ENCODE measurements around the gene SMOC2.

The SMOC2 gene, protein sequence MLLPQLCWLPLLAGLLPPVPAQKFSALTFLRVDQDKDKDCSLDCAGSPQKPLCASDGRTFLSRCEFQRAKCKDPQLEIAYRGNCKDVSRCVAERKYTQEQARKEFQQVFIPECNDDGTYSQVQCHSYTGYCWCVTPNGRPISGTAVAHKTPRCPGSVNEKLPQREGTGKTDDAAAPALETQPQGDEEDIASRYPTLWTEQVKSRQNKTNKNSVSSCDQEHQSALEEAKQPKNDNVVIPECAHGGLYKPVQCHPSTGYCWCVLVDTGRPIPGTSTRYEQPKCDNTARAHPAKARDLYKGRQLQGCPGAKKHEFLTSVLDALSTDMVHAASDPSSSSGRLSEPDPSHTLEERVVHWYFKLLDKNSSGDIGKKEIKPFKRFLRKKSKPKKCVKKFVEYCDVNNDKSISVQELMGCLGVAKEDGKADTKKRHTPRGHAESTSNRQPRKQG

DNA sequence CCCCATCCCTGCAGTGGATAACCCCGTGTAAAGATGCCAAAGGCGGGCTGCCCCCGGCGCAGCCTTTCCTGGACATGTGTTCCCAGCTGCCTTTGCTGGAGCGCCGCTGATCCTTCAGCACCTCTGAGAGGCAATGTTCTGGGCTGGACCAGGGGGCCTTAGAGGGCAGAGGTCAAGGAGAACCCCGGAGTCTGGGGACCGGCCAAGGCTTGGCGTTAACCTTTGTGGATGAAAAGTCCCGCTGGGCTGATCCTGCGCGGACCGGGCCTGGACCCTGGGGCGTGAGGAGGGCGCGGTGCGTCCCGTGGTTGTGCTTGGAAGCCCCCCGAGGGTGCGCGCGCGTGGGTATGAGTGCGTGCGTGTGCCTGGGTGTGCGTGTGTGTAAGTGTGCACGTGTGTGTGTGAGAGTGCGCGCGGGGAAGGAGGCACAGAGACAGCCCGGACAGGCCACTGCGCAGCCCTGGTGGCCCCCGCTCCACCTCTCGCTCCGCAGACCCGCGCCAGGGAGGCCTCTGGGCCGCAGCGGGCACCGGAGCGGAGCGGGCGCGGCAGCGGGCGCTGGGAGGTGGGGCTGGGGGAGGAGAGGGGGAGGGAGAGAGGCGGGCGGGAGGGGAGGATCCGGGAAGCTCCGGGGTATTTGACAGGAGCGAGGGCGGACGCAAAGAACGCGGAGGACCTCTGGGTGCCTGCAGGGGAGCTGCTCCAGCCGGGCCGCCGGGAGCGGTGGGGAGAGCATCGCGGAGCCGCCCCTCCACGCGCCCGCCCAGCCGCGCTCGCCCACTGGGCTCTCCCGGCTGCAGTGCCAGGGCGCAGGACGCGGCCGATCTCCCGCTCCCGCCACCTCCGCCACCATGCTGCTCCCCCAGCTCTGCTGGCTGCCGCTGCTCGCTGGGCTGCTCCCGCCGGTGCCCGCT, at the start of gene SMOC2:
Gene SMOC2 (plus strand): TSS at position 665 of the 914 bp plus-strand sequence. CDS start 187 bp downstream, at position 852.
- no peak for DNase-seq

GRCh38 chr6:168393126-168393870, 47.7 kb upstream of the SMOC2 start:
- DNase-seq, result no peak

- no peak for DNase-seq
These were observed 46.4 kb upstream of the SMOC2 start for GRCh38 chr6:168394606-168395005.

DNA sequence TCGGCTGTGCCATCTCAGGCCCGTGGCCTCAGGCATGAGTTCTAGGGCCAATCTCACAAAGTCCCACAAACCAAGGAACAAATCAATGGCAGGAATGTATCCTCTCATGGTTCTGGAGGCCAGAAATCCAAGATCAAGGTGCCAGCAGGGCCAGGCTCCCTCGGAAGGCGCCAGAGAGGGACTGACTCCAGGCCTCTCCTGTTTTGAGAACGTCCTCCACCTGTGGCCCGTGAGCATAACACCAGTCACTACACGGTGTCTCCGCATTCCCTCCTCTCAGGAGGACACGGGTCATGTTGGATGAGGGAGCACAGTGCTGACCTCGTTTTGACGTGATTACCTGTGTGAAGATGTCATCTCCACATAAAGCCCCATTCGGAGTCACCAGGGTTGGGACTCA, 45.0 kb upstream of the SMOC2 start:
- no peak for DNase-seq

- DNase-seq, result no peak
These were observed 44.4 kb upstream of the SMOC2 start for GRCh38 chr6:168396561-168396960.

GRCh38 chr6:168397012-168397411, 44.0 kb upstream of the SMOC2 start:
- no peak for DNase-seq

GRCh38 chr6:168400037-168400436, 40.9 kb upstream of the SMOC2 start:
- no peak for DNase-seq

DNA sequence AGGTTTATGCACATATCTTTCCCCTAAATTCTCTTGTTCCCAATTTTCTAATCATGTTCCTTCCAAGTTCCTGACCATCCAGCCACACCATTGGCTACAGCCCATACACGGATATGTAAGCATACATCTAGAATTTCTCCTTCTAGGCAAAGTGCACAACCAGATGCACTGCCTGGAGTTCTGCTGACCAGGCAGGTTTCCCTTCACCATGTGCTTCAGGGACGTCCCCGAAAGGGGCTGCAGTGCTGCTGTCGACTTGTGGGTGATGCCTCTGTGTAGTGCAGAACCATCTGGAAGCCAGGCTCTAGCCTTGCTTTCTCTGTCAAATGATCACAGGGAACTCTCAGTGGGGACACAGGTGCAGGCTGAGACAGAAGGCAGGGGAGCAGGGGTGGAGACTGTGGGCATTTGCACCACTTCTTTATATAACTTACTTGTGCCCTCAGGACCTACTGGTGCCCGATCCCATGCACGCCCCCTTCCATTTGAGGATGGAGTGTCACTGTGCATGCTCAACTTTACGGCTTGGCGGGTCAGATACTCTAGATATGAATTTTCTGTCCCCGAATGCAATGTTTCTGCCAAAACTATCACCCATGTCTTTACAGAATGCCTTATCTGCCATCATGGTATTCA, 37.5 kb upstream of the SMOC2 start:
- DNase-seq, result no peak

GRCh38 chr6:168404560-168404959, 36.4 kb upstream of the SMOC2 start:
- no peak for DNase-seq

GRCh38 chr6:168407842-168408241, 33.1 kb upstream of the SMOC2 start:
- no peak for DNase-seq

DNA sequence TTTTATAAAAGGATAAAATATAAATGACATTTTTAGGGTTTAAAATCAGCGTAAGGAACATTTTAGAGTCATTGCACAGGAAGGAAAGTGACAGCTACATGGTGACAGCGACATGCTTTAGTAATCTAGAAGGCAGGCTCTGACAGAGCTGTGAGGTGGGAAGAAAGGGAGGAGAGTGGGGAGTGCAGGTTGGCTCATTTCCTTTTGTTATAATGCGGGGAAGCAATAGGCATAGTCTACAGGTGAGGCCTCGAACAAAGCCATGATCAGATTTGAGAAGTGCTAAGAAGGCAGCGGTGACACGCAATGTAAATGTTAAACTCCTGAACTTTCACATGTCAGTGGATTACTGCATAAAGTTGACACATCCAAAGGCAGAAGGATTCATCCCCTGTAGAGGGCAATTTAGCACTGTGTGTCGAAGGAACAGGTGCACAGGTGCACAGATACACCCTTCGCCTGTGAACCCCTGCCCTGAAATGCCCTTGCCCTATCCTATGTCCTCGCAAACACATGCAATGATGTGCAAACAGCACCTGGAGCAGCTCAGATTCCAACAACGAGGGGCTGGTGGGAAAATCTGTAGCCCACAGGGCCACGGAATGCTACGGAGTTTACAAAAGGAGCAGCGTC, 32.4 kb upstream of the SMOC2 start:
- no peak for DNase-seq

DNA sequence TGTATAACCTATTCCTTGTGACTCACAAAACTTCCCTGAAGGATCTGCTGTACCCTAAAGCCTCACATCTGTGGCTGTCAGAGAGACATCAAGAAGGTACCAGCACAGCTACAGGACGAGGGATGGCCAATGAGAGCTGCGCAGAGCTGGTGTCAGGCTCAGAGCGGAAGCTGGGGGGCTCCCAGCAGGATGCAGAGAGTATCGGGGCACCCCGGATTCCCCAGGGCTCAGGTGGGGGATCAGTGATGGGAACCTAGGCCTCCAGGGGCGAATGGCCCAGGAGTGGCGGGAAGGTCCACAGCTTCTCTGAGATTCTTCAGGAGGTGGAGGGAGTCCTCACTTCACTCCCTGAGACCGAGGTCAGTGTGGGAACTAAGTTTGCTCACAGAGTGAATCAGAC, 30.9 kb upstream of the SMOC2 start:
- DNase-seq, result no peak

GRCh38 chr6:168410554-168411011, 30.4 kb upstream of the SMOC2 start:
- no peak for DNase-seq

GRCh38 chr6:168411130-168411529, 29.9 kb upstream of the SMOC2 start:
- no peak for DNase-seq

DNA sequence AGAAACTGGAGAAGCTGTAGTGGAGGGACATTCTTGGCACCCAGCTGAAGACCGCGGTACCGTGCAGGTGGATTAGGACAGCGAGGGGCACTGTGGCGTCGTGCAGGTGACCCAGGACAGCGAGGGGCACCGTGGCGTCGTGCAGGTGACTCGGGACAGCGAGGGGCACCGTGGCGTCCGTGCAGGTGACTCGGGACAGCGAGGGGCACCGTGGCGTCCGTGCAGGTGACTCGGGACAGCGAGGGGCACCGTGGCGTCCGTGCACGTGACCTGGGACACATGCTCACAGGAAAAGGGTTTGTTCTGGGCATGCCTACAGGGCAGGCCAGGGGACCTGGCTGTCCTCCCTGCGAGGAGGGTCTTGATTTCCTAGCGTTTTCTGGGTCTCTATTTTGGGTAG, 29.2 kb upstream of the SMOC2 start:
- DNase-seq, result no peak

DNA sequence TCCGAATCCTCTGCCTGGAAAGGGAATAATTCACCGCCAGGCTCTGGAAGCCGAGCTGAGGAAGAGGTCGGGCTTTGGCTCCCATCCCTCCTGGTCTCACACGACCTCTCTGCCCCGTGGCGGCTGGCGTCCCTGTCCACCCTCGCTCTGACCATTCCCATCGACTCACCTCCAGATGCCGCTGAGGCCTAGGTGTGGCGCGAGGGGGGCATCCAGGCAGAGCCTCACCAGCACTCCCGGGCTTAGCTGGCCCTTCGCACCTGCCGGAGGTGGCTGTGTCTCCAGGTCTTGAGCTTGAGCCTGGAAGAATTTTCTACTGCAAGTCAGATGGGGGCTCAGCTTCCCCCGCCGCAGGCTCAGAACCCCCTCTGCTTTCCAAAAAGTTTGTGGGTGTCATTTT, 28.5 kb upstream of the SMOC2 start:
- DNase-seq, result no peak

DNA sequence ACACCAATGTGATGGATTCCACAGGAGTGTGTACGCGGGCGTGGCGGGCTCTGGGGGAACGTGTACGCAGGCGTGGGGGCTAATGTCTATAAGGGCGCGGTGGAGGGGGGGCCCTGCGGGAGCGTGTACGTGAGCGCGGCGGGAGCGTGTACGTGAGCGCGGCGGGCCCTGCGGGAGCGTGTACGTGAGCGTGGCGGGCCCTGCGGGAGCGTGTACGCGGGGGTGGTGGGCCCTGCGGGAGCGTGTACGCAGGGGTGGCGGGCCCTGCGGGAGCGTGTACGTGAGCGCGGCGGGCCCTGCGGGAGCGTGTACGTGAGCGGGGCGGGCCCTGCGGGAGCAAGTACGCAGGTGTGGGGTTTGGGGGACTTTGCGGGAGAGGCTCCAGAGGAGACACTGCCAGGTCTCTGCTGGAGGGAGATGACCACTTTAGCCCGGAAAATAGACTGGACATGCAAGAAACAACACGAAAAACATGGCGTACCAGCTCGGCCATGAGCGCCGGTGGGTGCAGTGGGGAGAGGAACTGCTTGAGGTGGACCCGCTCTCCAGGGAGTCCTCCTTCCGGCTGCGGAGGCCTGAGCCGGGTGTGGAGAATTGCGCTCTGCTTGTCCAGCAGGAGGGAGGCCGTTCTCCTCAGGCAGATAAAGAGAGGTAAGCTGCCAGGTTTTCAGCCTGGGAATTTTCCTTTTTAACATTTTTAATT, 27.8 kb upstream of the SMOC2 start:
- DNase-seq, result no peak

DNA sequence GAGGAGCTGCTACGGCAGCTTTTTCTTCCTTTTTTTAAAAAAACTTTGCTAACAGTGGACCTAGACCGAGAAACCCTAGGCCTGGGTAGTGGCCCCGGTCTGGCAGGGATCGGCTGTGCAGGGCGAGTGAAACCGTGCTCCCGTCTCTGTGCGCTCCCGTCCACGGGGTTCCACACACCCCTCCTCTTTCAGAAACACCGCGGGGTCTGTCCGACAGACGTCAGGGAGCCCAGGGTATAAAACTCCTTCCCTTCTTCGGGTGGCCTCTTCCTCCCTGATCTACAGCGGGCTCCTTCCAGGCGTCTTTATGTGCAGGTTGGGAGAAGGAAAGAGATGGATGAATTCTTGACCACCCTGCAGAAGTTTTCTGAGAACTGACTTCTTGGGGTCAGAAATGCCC, 27.1 kb upstream of the SMOC2 start:
- no peak for DNase-seq

GRCh38 chr6:168414336-168415097, 26.5 kb upstream of the SMOC2 start:
- DNase-seq, result peak; percentile 0

Measured in fibroblast of skin of right biceps (primary cell).